Measurements from ENCODE around the gene CFAP45.

Gene CFAP45

GRCh38 chr1:159944623-159945455, 44.9 kb upstream of the CFAP45 start:
- Mint-ChIP-seq H3K9me3 (no peaks in the 10 kb centered on the region), H3K4me1 (peaks cover 64% of the 10 kb centered on the region), H3K36me3 (ENCODE audit: low read depth) (peaks cover 4% of the 10 kb centered on the region), H3K4me3 (peak overlapping the region; percentile 98), H3K27me3 (ENCODE audit: low read depth, poor library complexity) (peaks cover 18% of the 10 kb centered on the region), H3K27ac (peak overlapping the region; percentile 92)
- no peak for DNase-seq
- TF ChIP-seq, protein P1, sequence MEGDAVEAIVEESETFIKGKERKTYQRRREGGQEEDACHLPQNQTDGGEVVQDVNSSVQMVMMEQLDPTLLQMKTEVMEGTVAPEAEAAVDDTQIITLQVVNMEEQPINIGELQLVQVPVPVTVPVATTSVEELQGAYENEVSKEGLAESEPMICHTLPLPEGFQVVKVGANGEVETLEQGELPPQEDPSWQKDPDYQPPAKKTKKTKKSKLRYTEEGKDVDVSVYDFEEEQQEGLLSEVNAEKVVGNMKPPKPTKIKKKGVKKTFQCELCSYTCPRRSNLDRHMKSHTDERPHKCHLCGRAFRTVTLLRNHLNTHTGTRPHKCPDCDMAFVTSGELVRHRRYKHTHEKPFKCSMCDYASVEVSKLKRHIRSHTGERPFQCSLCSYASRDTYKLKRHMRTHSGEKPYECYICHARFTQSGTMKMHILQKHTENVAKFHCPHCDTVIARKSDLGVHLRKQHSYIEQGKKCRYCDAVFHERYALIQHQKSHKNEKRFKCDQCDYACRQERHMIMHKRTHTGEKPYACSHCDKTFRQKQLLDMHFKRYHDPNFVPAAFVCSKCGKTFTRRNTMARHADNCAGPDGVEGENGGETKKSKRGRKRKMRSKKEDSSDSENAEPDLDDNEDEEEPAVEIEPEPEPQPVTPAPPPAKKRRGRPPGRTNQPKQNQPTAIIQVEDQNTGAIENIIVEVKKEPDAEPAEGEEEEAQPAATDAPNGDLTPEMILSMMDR (IDR thresholded peaks at IDR 0.05) = no peak

DNA sequence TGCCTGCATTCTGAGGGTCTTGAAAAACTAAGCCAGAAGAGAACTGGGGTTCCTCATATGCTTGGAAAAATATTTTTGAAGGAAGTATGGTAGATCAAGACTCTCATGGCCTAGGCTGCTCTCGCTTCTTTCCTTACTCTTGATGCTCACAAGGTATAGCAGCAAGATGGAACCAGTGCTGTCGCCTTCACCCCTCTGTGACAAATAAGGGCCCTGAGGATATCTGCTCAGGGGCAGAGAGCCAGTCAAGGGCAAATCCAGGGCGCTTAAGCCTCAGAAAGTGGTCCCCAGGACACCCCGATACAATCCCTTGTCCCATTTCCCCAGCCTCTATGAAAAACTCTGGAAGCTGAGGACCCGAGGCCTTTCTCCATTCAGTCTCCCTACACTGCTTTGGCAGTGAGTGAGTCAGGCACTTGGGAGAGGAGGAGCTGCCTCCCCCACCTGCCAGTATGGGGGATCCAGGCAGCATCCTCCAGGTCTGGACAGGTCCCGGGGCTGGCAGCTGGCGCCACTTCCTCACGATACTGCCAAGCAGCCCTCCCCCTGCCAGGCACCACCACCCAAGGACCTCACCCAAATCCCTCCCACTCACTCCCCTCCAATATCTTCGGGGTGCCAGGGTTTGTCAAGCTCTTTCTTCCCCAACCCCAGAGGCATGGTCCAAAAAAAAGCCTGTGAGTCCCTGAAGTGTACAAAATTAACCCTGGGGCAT, 44.1 kb upstream of the CFAP45 start:
- peaks cover 60% of the 10 kb centered on the region for H3K4me1 Mint-ChIP-seq
- DNase-seq = no peak

GRCh38 chr1:159943278-159943640, 43.3 kb upstream of the CFAP45 start:
- no peak for DNase-seq

More for the DNA sequence above, 44.1 kb upstream of the CFAP45 start:
- Mint-ChIP-seq H3K9me3 (no peaks in the 10 kb centered on the region), H3K27me3 (ENCODE audit: low read depth, poor library complexity) (peaks cover 18% of the 10 kb centered on the region), H3K27ac (no peak overlapping the region), H3K4me3 (peak overlapping the region; percentile 98), H3K36me3 (ENCODE audit: low read depth) (peaks cover 9% of the 10 kb centered on the region)
- TF ChIP-seq, protein P1 (IDR thresholded peaks at IDR 0.05) = no peak

GRCh38 chr1:159942632-159943277, 42.8 kb upstream of the CFAP45 start:
- no peak overlapping the region for H3K27ac Mint-ChIP-seq
- TF ChIP-seq, protein P1 (IDR thresholded peaks at IDR 0.05) = no peak
- DNase-seq = no peak
- peaks cover 13% of the 10 kb centered on the region for H3K27me3 Mint-ChIP-seq (ENCODE audit: low read depth, poor library complexity)
- peak overlapping the region; percentile 61 for H3K4me3 Mint-ChIP-seq
- peaks cover 9% of the 10 kb centered on the region for H3K36me3 Mint-ChIP-seq (ENCODE audit: low read depth)
- H3K9me3 Mint-ChIP-seq = no peaks in the 10 kb centered on the region
- peaks cover 70% of the 10 kb centered on the region for H3K4me1 Mint-ChIP-seq

More at GRCh38 chr1:159943278-159943640, 43.3 kb upstream of the CFAP45 start:
- peaks cover 18% of the 10 kb centered on the region for H3K27me3 Mint-ChIP-seq (ENCODE audit: low read depth, poor library complexity)
- no peak overlapping the region for H3K27ac Mint-ChIP-seq
- H3K4me1 Mint-ChIP-seq = peaks cover 65% of the 10 kb centered on the region
- TF ChIP-seq, protein P1 (IDR thresholded peaks at IDR 0.05) = no peak
- H3K9me3 Mint-ChIP-seq = no peaks in the 10 kb centered on the region
- peaks cover 9% of the 10 kb centered on the region for H3K36me3 Mint-ChIP-seq (ENCODE audit: low read depth)
- peak overlapping the region; percentile 98 for H3K4me3 Mint-ChIP-seq

DNA sequence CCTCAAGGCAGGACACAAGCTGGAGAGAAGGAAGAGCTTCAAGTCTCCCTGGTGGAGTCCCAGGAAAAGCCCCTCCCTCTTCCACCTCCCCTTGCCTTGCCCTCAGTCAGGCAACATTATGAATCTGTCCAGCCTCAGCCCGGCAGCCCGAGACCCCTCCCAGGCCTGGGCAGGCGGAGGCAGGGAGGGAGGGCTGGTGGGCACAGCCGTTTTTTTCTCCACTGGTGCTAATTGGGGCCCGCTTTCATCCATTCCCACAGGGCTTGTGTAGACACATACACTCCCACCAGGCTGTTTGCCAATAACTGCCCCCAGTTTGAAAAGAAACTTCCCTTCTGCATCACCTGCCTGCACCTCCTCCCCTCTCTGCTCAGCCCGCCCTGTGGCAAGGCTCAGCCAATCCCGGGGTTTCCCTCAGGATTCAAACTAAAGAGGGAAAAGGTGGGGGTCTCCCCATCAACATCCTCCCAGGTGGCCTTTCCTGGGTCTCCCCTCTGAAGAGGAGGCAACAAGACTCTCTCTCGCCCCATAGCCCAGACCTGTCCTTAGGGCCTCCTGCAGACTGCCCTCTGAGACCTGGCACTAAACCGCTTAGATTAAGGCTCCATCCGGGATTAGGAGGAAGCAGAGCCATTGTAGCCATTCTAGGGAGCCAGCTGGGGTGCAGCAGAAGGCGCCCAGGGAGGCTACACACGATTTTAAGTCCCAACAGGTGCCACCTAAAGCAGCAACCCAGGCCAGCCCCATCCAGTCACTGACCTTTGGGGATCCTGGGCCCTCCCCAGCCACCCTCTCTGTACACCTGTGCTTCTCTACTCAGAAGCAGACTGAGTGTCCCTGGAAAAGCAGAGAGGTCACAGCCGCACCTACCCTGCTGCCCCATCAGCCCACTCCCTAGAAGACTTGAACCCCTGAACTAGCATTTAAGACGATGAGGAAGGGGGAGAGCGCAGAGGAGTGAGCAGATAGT, 41.9 kb upstream of the CFAP45 start:
- Mint-ChIP-seq H3K4me3 (peak overlapping the region; percentile 62), H3K9me3 (no peaks in the 10 kb centered on the region), H3K36me3 (ENCODE audit: low read depth) (peaks cover 9% of the 10 kb centered on the region), H3K27ac (no peak overlapping the region), H3K4me1 (peaks cover 79% of the 10 kb centered on the region), H3K27me3 (ENCODE audit: low read depth, poor library complexity) (peaks cover 15% of the 10 kb centered on the region)
- peak; percentile 34 for DNase-seq
- TF ChIP-seq, protein P1 (IDR thresholded peaks at IDR 0.05) = no peak

Measured in nephron progenitor cell (in vitro differentiated cells).